ENCODE results near the gene POU2F2.

DNA sequence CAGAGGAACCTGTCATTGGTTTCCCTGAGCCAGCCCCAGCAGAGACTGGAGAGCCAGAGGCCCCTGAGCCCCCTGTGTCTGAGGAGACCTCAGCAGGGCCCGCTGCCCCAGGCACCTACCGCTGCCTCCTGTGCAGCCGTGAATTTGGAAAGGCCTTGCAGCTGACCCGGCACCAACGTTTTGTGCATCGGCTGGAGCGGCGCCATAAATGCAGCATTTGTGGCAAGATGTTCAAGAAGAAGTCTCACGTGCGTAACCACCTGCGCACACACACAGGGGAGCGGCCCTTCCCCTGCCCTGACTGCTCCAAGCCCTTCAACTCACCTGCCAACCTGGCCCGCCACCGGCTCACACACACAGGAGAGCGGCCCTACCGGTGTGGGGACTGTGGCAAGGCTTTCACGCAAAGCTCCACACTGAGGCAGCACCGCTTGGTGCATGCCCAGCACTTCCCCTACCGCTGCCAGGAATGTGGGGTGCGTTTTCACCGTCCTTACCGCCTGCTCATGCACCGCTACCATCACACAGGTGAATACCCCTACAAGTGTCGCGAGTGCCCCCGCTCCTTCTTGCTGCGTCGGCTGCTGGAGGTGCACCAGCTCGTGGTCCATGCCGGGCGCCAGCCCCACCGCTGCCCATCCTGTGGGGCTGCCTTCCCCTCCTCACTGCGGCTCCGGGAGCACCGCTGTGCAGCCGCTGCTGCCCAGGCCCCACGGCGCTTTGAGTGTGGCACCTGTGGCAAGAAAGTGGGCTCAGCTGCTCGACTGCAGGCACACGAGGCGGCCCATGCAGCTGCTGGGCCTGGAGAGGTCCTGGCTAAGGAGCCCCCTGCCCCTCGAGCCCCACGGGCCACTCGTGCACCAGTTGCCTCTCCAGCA is 52.1 kb downstream of the POU2F2 start:
- TF ChIP-seq CTCF (IDR thresholded peaks at IDR 0.05) (no peak), POLR2A (IDR thresholded peaks at IDR 0.05) (no peak)

All from suprapubic skin (tissue), 3 donors.